Daoy (cell line): Measurements from ENCODE around the gene SPEG. TPM values are rescaled to one million over a fixed set of nuclear protein-coding genes. Genes with fewer than 3 reads are reported as not detected.

ENCODE experiments used
- DNase-seq: peaks from one replicate; pipeline ENCODE4 v3.0.0-alpha.2; 2015; ENCODE audit warnings: low read depth
- total RNA-seq: library from RNA; depleted of rRNA; stranded (reverse); fragments of >200 nt; shearing (Covaris generic); gene quantifications from 2 replicates; pipeline ENCODE4 v1.2.3, GENCODE V29; 2014

Gene SPEG
- total RNA-seq, 1 experiment from 2014 or later = 4.9 TPM

- no peak for DNase-seq
Measured at GRCh38 chr2:219496247-219496824, 61.7 kb downstream of the SPEG start.

DNA sequence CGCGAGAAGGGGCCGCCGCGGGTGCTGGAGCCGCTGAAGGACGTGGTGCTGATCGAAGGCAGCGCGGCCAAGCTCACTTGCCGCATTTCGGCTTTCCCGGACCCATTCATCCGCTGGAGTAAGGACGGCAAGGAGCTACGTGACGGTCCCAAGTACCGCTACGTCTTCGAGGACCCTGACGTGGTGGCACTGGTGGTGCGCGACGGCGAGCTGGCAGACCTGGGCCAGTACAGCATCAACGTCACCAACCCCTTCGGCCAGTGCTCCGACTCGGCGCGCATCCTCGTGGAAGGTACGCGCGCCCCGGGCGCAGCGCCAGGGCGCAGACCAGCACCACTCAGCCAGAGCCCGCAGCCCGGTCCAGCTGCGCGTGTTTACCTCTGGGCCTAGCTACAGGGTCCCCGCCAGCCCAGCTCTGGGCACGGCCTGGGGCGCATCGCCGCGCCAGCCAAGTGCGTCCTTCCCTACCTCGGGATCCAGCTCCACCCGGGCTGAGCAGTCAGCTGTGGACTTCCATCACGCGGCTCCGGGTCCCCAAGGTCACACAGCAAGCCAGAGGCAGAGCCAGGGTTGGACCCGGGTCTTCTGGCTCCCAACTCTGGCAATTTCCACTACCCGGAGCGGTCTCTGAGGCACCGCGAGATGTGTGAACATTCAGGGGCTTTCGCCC lies 62.3 kb downstream of the SPEG start:
- no peak for DNase-seq

DNA sequence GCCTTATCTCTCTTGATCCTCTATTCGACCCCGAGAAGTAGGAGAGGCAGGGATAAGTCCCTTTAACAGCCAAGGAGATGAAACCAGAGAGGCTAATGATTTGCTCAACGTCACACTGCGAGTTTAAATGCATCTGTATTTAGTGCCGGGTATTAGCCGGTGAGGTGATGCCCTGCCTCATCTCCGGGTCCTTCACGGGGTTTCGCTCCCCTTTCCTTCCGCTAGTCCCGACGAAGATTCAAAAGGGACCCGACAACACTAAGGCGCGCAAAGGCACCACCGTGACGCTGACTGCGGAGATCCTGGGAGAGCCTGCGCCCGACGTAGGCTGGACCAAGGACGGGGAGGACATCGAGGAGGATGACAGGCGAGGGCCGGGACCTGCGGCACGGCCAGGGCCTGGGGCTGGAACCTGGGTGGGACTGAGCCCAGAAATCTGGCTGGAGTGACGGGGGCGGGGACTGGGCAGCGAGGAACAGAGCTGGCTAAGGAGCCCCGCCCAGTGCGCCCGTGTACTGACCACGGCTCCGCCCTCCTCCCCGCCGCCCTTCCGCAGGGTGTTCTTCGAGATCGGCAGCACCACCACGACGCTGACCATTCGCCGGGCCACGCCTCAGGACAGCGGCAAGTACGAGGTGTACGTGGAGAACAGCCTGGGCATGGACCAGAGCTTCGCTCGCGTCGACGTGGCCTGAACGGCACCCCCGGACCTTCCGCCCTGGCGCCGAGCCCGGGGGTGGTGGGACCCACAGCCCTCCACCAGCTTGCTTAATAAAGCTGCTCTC lies 63.0 kb downstream of the SPEG start:
- peak; percentile 75 for DNase-seq

DNA sequence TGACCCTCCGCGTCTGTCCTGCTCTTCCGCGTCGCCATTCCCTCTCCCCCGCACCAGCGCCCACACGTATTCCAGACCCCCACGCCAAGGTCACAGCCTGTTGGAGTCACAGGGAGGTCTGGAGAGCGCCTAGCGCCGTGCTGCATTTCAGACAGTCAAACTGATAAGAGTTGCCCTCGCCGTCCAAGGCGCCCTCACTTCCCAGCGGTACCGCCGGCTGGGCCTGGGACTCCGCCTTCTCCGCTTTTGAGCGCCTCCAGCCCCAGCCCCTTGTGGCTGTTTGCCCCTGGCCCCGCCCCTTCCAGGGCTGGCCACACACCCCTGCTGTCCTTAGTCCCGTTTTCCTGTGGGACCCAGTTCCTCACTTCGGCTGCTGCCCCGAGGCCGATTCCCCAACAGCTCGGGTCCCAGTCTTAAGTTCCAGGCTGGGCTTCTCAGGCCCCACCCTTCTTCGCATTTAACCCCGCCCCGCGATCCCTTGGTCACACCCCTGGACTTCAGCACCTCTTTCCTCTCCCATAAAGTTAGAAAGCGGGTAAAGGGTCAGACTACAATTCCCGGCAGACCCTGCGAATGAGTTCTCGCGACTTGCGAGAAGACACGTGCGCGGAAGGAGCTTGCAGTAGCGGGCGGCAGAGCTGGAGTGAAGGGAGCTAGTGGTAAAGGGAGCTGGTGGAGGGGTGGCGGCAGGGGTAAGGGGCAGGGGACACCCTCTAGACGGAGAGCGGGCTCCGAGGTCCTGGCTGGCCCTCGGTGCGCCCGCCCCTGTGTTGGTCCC lies 63.8 kb downstream of the SPEG start, which contains the start of gene GMPPA:
Gene GMPPA, plus strand, starts transcription at position 612 of the 778 bp plus-strand sequence. CDS start 1,085 bp downstream, outside the sequence.
- peak; percentile 97 for DNase-seq

- DNase-seq = no peak
Measured at GRCh38 chr2:219499058-219499307, 64.3 kb downstream of the SPEG start.

DNA sequence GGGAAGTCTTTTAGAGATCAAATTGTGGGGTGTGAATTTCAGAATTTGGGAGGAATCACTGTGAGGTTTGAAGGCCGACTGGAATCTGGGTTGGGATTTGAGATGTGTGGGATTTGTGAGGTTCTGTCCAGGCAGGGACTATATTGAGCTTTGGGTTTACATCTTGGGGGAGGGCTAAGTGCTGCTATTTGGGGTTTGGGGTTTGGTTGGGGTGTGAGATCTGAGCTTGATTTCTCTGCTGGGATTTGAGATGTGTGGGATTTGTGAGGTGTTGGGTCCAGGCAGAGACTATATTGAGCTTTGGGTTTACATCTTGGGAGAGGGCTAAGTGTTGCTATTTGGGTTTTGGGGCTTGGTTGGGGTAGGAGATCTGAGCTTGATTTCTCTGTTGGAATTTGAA lies 64.9 kb downstream of the SPEG start:
- DNase-seq = no peak

- DNase-seq = no peak
Measured at GRCh38 chr2:219500135-219500534, 65.5 kb downstream of the SPEG start.

DNA sequence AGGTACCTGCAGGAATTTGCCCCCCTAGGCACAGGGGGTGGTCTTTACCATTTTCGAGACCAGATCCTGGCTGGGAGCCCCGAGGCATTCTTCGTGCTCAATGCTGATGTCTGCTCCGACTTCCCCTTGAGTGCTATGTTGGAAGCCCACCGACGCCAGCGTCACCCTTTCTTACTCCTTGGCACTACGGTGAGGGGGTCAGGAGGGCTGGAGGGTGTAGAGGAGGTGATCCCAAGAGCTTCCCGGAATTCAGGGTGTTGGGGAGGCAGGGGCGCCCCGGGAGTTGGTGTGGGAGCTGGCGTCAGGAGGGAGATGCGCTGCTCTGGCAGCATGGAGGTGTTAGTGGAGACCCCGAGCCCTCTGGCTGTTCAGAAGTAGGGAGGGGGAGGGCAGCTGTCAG lies 67.2 kb downstream of the SPEG start:
- no peak for DNase-seq

- no peak for DNase-seq
Measured at GRCh38 chr2:219502618-219503017, 68.0 kb downstream of the SPEG start.

DNA sequence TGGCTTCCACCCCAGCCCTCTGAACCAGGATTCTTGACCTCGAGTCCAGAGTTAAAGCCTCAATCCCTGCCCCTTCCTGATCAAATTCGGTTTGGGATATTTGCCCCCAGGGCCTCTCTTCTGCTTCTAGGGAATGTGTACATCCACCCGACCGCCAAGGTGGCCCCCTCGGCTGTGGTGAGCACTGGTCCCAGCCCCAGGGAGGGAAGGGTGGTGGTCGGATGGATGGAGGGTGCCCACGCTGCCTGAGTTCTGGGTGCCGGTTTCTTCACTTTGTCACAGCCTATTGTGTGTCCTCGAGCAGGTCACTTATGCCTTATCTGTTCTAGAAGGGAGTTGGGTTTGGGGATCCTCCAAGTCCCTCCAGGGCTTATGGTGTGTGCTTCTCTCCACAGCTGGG lies 70.9 kb downstream of the SPEG start:
- no peak for DNase-seq

- DNase-seq = no peak
Measured at GRCh38 chr2:219506153-219506801, 71.6 kb downstream of the SPEG start.

DNA sequence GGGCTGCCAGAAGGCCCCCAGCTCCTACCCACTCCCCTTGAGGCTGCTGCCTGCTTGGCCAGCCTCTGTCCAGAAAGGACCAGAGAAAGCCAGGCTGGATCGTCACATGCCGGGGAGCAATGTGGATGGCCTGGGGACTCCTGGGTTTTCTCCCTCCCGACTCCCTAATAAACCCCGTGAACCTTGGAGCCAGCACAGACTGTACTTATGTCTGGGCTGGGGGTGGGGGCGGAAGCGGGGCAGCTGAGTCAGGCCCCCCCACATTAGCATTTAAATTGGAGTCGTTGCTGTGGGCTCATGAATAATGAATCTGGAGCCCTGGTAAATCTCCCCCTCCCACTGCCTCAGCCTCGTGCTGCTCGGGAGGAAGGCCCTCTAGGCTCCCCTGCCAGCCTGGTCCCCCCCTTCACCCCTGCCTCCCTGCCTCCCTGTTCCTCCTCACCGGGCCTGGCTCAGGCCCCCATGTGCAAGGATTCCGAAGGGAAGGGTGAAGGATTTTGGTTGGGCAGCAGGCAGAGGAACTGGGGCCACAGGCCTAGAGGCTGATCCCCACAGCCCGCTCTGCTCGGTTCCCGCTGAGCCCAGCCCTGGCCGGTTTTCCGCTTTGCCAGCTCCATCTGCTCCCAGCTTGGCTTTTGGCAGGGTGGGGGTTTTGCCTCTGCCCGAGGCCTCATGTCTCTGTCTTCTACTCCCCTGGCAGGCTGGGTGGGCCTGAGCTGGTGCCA lies 72.3 kb downstream of the SPEG start:
- no peak for DNase-seq

GRCh38 chr2:219507581-219508443 lies 73.2 kb downstream of the SPEG start:
- DNase-seq = no peak

- DNase-seq = no peak
Measured at GRCh38 chr2:219508444-219508734, 73.7 kb downstream of the SPEG start.

DNA sequence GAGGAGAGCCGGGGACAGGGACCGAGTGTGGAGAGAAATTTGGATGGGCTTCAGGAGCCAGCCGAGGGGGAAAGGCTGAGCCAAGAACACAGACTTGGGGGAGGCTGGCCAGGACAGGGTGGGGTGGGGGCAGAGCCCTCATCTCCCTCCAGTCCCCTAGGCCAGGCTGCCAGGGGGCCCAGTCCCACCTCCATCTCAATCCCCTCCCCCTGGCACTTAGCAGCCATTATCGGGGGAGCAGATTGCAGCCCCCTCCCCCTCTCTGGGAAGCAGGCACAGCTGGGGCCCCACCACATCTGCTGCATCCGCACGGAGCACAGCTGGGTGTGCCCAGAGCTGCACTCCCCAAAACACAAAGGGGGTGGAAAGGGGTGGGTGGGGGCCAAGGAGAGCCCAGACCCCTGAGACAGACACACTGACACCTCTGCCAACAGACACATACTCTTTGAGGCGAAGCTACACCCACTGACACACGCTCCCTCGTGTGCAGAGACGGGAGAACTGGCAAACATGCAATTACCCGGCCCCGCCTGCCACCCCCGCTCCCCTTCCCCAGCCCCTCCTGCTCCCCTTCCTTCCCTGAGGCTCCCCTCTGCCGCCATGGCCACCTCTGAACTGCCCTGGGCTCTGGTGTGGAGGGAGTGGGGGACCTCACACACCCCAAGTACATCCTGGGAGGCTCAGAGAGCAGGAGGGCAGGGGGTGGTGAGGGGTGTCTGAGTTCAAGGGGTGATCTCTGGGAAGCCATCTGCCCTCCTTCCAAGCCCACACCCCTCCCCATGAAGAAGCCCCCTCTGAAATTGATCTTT lies 74.5 kb downstream of the SPEG start:
- DNase-seq = no peak

DNA sequence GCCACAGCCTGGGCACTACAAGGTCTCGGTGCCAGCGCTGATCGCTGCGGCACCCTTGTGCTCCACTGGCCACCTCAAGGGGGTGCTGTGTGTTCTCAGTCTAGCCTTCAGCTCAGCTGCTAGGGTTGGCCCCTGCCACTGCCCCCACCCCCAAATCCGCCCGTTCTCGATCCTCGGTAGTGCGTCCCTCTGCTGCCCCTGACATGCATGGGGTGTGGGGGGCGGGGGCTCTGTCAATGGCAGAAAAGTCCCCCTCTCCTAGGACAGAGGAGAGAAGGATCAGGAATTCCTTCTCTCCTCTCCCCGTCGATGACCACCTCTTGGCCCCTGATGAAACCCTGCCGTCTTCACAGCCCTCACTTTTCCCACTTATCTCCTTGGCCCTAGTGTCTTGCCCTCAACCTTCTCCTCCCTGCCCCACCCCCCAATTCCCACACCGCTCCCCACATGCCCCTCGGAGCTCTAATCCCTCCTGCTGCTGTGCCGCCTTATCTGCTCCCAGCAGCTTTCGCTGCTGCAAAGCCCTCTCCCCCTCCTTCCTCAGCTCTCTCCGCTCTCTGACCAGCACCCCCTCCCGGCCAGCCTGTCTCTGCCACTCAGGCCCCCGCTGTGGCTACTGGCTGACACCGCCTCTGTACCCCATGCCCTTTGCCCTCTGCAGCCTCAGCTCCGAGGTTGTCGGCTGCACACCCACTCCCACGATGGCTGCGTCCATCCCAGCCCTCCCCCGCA lies 75.3 kb downstream of the SPEG start:
- DNase-seq = peak; percentile 67

DNA sequence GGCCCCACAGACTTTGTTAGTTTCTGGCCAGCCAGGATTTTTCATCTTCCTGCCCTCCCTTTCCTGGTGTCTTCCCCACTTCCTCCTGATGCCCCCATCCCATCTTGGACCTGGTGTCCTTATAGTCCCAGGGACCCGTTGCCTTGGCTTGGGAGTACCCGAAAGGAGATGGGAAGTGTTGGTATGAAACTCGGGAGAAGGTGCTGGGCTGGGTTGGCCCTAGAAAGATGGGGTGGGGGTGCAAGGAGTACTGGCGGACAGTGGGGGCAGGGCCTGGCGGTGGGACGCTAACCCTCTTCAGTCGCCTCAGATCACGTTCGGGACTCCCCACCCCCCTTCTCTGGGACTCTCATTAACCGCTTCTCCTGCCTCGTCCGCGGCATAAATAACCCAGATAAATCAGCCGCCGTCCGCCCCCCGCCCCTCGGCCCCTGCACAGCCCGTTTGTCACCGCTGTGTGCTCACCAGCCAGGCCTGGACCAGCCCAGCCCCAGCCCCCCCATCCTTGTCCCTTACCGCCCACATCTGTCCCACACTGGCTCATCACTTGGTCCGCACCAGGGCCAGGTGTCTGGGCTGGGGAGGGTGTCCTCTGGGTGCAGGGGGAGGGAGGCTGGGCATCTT lies 76.0 kb downstream of the SPEG start:
- no peak for DNase-seq

- no peak for DNase-seq
Measured at GRCh38 chr2:219511547-219512325, 77.1 kb downstream of the SPEG start.
